Esophagus muscularis mucosa (tissue), 4 donors: ENCODE results near the gene TIMM10. TPM values are rescaled to one million over a fixed set of nuclear protein-coding genes. Genes with fewer than 3 reads are reported as not detected.
A peak's percentile ranks its signal among the peaks of the same experiment; 100 is the strongest.

Experiments used
- DNase-seq: peaks from one replicate; pipeline ENCODE4 v3.0.0-alpha.2; 2017; ENCODE audit errors: extremely low spot score
- H3K27ac ChIP-seq, 4 donors: fragments of 200-600 bp; sonication (generic); replicated peaks in 1 of 4; 1 replicate in 3 of 4; 2 replicates in 1 of 4; pipeline ENCODE4 v1.5.1; 2016 to 2019; ENCODE audit warnings: mild to moderate bottlenecking in 1 of 4
- H3K27me3 ChIP-seq, 4 donors: fragments of 200-600 bp; sonication (generic); one replicate each; pipeline versions ENCODE4 v1.5.1 to v1.6.0; 2016 to 2019
- H3K36me3 ChIP-seq, 4 donors: fragments of 200-600 bp; sonication (generic); one replicate each; pipeline ENCODE4 v1.5.1; 2016 to 2019
- H3K4me1 ChIP-seq, 4 donors: fragments of 200-600 bp; sonication (generic); one replicate each; pipeline ENCODE4 v1.5.1; 2016 to 2019
- H3K4me3 ChIP-seq, 4 donors: fragments of 200-600 bp; sonication (generic); 1 replicate in 2 of 4; 2 replicates in 2 of 4; pipeline ENCODE4 v1.5.1; 2016 to 2019; ENCODE audit warnings: mild to moderate bottlenecking in 4 of 4, moderate library complexity in 1 of 4
- H3K9me3 ChIP-seq, 4 donors: fragments of 200-600 bp; sonication (generic); 1 replicate in 3 of 4; 2 replicates in 1 of 4; pipeline ENCODE4 v1.5.1; 2016 to 2019
- CTCF ChIP-seq, 3 experiments: fragments of 200-600 bp in 2 of 3; fragments of 450-650 bp in 1 of 3; sonication (generic) in 2 of 3; IDR thresholded peaks; one replicate each; pipeline ENCODE4 v1.5.1; 2017 to 2019; ENCODE audit warnings: antibody characterized with exemption in 3 of 3, mild to moderate bottlenecking in 2 of 3, moderate library complexity in 1 of 3
- EP300 ChIP-seq: sonication (generic); formaldehyde crosslinking; IDR thresholded peaks from one replicate; pipeline ENCODE4 v1.6.1; 2017; ENCODE audit warnings: antibody characterized with exemption
- POLR2A ChIP-seq: fragments of 450-650 bp; IDR thresholded peaks from one replicate; pipeline ENCODE4 v1.6.1; 2017; ENCODE audit warnings: antibody characterized with exemption, moderate library complexity, mild to moderate bottlenecking, low read depth
- POLR2AphosphoS5 ChIP-seq, 2 donors: sonication (generic); formaldehyde crosslinking; IDR thresholded peaks; one replicate each; pipeline ENCODE4 v1.6.1; 2017; ENCODE audit warnings: antibody characterized with exemption in 2 of 2
- WGBS: methylation state at CpG from one replicate; pipeline ENCODE4 v1.1.5; 2018; 5-methylcytosine and 5-hydroxymethylcytosine counted together
- intact Hi-C: fragments of 100-400 bp; cut with DNase I; formaldehyde crosslinking; loops from one replicate; pipeline ENCODE4 v1.15.1; 2023
- total RNA-seq, 4 donors: library from RNA; depleted of rRNA; stranded (reverse); fragments of >200 nt; gene quantifications; one replicate each; pipeline versions ENCODE4 v1.1.0 to v1.2.1, GENCODE V29; 2016

The TIMM10 gene
- total RNA-seq, 4 donors from 2014 or later, result 41.9 to 49.1 (median 43.1) TPM

DNA sequence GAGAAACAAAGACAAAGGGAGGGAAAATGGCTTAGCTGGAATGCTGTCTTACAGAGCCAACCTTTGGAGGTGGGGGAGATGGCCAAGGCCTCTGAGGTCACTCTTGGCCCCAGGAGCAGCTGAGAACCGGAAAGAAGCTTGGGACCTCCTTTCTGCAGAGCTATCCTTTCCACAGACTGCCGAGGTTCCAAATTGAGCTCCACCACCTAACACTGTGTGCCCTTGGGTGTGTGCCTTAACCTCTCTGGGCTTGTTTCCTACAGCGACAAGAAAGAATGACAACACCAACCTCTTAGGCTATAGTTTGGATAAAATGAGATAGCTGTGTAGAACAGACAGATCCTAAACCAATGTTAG lies 47.0 kb downstream of the TIMM10 start:
- H3K4me1 ChIP-seq, result peaks cover 14 to 17% (median 16%) of the 10 kb centered on the region in 4 donors
- 60% methylated on average over 3 of the region's 3 CpGs for WGBS
- peaks cover 36 to 54% (median 42%) of the 10 kb centered on the region in 4 donors for H3K36me3 ChIP-seq
- no peak overlapping the region for H3K4me3 ChIP-seq
- intact Hi-C loops, result loop anchor here (5.0 kb wide), 1 partner anchor 136 kb away; no protein-coding TSS in a partner anchor
- no peak overlapping the region for H3K27ac ChIP-seq
- no peak for TF ChIP-seq POLR2A
- no peak for TF ChIP-seq CTCF (IDR thresholded peaks at IDR 0.05)
- TF ChIP-seq POLR2AphosphoS5 (IDR thresholded peaks at IDR 0.05), result no peak
- H3K27me3 ChIP-seq, result peaks cover 0 to 36% (median 16%) of the 10 kb centered on the region in 4 donors
- DNase-seq, result no peak
- H3K9me3 ChIP-seq, result no peaks in the 10 kb centered on the region

GRCh38 chr11:57482782-57483561 lies 47.6 kb downstream of the TIMM10 start:
- WGBS, result 6% methylated on average over 30 of the region's 52 CpGs
- H3K9me3 ChIP-seq, result no peaks in the 10 kb centered on the region
- peaks cover 31 to 49% (median 37%) of the 10 kb centered on the region in 4 donors for H3K36me3 ChIP-seq
- DNase-seq, result no peak
- peak overlapping the region; percentile 15 to 38 (median 25) for H3K4me3 ChIP-seq
- peaks cover 14 to 17% (median 16%) of the 10 kb centered on the region in 4 donors for H3K4me1 ChIP-seq
- peaks cover 0 to 36% (median 16%) of the 10 kb centered on the region in 4 donors for H3K27me3 ChIP-seq
- intact Hi-C loops, result loop anchor here (5.0 kb wide), 1 partner anchor 136 kb away; no protein-coding TSS in a partner anchor
- TF ChIP-seq CTCF (IDR thresholded peaks at IDR 0.05), result peak; percentile 37 to 66 (median 46)
- TF ChIP-seq POLR2A, result no peak
- H3K27ac ChIP-seq, result no peak overlapping the region

DNA sequence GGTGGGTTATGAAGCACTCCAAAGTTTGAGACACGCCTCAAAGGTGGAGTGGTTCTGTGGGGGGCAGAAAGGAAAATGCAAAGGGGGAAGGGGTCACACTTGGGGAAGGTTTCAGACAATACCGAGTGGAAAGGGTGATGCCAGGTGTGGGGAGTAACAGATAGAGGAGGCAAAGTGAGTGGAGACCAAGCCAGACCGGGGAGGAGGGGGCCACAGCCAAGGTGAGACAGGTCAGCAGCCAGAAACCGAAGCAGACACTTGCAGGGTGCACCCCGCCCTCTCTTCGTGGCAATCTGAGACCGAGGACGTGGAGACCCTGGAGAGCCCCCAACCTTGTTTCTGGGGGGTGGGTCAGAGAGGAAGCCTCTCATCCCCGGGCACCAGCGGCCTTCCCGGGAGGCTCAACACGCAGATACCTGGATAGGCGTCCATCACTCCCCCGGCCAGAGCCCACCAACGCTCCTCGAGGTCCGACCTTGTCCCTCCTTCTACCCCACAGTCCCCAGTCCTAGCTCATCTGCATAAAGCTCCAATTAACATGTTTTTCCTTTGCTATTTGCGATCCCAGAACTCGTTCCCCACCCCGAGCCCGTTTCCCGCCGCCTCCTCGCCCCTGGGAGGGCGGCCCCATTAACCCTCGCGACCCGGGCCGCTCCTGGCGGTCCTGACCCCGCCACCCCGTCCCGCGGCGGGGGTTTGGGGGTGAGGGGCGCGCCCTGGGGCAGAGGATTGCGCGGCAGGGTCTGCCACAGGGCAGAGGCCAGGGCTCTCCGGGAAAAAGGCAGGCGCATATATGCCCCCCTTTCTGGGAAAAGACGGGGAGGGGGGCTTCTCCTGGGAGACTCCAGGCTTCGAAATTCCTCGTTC lies 48.4 kb downstream of the TIMM10 start:
- Histone ChIP-seq H3K9me3 (no peaks in the 10 kb centered on the region), H3K4me1 (peaks cover 14 to 18% (median 16%) of the 10 kb centered on the region in 4 donors), H3K4me3 (peak overlapping the region in 2 of 4 donors; percentile 29 to 38), H3K27me3 (peaks cover 0 to 40% (median 16%) of the 10 kb centered on the region in 4 donors), H3K27ac (no peak overlapping the region), H3K36me3 (peaks cover 23 to 40% (median 28%) of the 10 kb centered on the region in 4 donors)
- intact Hi-C loops, result loop anchor here (5.0 kb wide), 1 partner anchor 135 kb away; no protein-coding TSS in a partner anchor
- no peak for DNase-seq
- 31% methylated on average over 35 of the region's 44 CpGs for WGBS
- TF ChIP-seq POLR2AphosphoS5 (IDR thresholded peaks at IDR 0.05) (no peak), CTCF (IDR thresholded peaks at IDR 0.05) (no peak), POLR2A (no peak), EP300 (no peak)

DNA sequence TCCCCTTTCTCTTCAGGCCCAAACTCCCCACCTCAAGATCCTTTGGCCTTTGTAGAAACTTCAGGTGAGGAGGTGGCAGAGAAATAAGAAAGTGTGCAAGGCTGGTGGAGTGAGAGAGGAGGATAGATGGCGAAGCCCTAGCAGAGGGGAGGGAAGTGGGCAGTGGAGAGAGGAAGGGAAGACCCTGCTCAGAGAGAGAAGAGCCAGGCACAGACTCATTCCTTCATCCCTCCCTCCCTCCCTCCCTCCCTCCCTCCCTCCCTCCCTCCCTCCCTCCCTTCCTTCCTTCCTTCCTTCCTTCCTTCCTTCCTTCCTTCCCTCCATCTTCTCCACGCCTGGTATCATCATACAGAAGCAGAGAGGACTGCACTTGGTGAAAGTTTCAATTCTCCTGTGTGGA lies 49.2 kb downstream of the TIMM10 start:
- peaks cover 0 to 48% (median 16%) of the 10 kb centered on the region in 4 donors for H3K27me3 ChIP-seq
- intact Hi-C loops, result loop anchor here (5.0 kb wide), 1 partner anchor 134 kb away; no protein-coding TSS in a partner anchor

More for the DNA sequence above, 49.2 kb downstream of the TIMM10 start:
- H3K9me3 ChIP-seq, result no peaks in the 10 kb centered on the region
- H3K36me3 ChIP-seq, result peaks cover 21 to 32% (median 24%) of the 10 kb centered on the region in 4 donors
- DNase-seq, result no peak
- no peak for TF ChIP-seq EP300
- TF ChIP-seq POLR2A, result no peak
- TF ChIP-seq CTCF (IDR thresholded peaks at IDR 0.05), result no peak
- TF ChIP-seq POLR2AphosphoS5 (IDR thresholded peaks at IDR 0.05), result no peak
- H3K27ac ChIP-seq, result no peak overlapping the region
- WGBS, result 43% methylated on average over 2 of the region's 2 CpGs
- H3K4me1 ChIP-seq, result peaks cover 14 to 26% (median 23%) of the 10 kb centered on the region in 4 donors
- H3K4me3 ChIP-seq, result no peak overlapping the region
